Stimulated activated CD8-positive, alpha-beta memory T cell treated with anti-CD3 and anti-CD28 coated beads, Interleukin-7, amount 100 ng/mL, for 48 hours (primary cell): ENCODE measurements around the gene IQGAP2.
"Not testable (repeated sequence)": the region's sequence is repeated elsewhere in the genome, so short reads cannot be mapped to it uniquely, and the experiment has no call there.

Experiments used
- DNase-seq, 2 donors: peaks; one replicate each; pipeline ENCODE4 v3.0.0-alpha.2; 2020; ENCODE audit warnings: low read depth in 1 of 2; ENCODE audit errors: extremely low read depth in 1 of 2

Gene IQGAP2

DNA sequence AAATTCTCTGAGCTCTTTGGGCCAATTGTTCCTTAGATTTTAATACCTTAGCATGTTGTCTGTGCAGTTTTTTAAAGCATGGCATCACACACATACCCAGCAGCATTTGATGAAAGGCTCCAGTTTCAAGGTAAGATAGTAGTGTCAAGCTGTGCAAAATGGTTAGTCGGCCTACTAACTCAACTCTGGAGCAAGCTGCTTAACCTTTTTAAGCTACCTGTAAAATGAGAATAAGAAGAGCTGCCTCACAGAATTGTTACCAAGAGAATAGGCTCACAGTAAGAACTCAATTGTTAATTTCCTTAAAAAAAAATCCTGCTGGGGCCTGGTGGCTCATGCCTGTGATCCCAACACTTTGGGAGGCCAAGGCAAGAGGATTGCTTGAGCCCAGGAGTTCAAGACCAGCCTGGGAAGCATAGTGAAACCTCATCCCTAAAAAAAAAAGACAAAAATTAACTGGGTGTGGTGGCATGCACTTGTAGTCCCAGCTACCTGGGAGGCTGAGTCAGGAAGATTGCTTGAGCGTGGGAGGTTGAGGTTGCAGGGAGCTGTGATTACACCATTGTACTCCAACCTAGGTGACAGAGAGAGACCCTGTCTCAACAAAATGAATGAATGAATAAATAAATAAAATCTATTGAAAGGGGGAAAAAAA is 96.5 kb downstream of the IQGAP2 start:
- DNase-seq = no peak

DNA sequence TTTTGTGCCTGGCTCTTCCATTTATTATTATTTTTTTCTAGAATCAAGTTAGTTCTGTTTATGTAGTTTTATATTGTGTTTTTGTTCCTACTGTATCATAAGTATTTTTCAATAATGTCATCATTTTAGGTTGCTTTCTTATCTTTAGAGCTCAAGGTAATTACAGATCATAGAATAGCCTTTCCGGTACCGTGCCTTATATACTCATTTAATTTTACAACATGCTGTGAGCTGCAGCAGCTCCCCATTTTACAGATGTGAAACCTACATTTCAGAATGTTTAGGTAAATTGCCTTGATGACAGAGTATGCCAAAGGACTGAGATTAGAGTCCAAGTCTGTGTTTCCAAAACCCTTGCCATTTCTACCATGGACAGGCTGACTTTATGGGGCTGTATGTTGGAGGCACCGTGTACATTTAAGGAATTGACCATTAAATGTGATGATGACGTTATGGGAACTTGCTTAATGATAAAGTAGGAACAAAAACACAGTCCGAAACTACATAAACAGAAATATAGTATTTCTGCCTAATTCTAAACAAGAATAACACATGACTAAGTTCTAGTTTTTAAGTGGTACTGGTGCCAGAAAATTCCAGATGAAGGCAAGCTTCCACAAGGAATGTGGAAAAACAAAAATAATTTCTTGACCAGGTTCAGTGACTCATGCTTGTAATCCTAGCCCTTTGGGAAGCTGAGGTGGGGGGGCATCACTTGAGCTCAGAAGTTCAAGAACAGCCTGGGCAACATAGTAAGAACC is 97.7 kb downstream of the IQGAP2 start:
- no peak for DNase-seq

DNA sequence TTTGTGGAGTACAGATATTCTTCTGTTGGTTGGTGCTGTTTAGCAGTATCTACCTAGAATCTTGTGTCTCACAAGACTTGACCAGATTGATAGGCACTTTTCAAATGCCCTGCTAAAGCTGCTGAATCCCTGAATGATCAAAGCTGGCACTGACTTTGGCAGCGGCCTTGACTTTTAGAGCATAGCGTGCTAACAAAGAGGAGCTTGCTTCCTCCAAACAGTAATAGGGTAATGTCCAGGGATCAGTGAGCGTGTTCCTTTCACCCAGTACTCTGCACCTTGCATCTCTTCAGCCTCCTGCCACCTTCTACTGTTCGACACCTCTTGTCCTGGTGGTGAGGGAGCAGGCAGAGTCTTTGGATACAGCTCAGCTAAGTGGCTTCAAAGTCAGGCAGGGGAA is 100.8 kb downstream of the IQGAP2 start:
- no peak for DNase-seq

DNA sequence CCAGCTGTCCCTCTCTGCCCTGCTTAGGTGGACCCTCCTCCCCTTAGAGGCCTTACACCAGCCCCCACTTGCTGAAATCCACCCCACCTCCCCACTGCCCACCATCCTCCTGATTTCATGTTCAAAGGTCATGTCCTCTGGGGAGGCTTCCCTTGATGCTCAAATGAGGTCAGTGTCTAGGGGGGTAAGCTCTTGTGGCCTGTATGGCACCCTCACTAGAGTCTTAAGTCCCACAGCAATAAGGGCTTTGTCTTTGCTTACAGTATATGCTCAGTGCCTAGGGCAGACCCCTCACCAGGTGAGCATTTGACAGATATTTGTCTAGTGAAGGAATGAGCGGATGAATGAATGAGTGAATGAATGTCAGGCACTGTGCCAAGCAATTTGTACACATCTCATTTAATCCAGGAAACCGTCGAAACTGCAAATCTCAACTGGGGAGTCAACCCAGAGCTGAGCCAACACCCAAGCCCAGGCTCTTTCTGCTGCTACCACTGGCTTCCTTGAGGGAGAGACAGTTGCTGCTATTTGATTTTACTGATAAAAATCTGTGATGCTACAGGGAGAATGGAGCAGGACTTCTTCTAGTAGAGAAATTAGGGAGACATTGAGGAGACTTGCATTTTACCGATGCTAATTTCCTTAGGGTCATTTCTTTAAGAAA is 101.9 kb downstream of the IQGAP2 start:
- DNase-seq = no peak

DNA sequence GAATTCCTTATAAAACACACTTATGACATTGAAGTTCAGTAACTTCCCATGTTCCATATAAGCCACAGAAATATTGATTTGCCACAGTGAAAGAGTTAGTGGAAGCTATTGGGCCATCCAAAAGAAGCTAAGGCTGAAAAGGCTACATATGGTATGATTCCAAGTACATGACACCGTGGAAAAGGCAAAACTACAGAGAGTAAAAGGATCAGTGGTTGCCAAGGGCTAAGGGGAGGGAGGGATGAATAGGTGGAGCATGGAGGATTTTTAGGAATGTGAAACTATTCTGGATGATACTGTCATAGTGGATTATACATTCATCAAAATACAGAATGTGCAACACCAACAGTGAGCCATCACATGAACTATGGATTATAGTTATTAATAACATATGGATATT is 110.4 kb downstream of the IQGAP2 start:
- DNase-seq = no peak

DNA sequence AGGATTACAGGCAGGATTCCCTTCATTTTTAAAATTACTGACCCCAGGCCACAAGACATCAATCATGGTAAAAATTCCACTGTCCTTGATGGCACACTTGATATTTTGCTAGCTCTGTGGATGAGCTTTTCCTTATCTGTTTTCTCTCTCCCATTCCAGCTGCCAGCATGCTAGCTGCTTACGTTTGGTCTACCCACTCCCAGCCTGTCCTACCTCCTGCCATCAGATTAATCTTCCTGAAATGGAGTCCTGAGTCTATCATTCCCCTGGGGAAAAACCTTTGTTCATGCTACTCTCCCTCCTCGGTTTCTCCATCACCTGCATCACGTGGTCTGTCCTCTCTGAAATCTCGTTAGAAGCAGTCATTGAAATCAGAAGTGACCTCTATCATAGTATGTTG is 111.2 kb downstream of the IQGAP2 start:
- DNase-seq = no peak

DNA sequence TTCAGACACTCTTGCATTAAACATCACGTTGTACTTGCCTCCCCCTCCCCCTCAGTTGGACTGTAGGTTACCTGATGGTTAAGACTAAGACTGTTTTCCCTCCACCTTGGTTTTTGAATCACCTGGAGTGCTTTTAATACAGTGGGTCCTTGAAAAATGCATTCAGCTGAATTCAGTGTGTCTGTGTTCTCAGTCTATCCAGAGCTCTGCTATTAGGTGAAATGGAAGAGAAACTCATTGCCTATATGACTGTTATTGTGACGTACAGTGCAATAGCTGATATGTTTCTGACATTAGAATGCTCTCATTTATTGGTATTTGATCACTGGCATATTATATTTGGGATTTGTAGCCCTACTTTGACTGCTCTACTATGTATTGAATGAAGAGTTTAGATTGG is 111.6 kb downstream of the IQGAP2 start:
- no peak for DNase-seq

DNA sequence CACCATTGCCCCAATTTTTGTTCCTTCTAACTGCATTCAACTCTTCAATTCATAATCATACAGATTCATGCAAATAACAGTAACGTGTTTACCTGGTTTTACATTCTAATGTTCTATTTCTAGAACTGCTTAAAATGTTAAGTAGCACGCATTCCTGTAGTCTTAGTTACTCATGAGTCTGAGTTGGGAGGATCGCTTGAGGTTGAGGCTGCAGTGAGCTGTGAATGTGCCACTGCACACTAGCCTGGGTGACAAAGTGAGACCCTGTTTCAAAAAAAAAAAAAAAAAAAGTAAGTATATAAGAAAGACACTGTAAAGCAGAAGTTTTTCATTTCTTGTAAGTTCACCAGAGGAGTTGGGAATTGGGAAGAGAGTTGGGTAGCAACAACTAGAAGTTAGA is 114.2 kb downstream of the IQGAP2 start:
- DNase-seq = no peak

DNA sequence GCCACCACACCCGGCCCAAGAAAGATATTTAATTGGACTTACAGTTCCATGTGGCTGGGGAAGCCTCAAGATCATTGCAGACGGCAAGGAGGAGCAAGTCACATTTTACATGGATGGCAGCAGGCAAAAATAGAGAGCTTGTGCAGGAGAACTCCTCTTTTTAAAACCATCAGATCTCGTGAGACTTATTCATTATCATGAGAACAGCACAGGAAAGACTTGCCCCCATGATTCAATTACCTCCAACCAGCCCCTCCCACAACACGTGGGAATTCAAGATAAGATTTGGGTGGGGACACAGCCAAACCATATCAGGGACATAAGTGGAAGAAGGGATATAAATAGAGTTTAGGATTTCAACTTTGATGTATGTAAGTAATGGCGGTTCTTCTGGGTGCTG is 115.2 kb downstream of the IQGAP2 start:
- DNase-seq = not testable (repeated sequence)

DNA sequence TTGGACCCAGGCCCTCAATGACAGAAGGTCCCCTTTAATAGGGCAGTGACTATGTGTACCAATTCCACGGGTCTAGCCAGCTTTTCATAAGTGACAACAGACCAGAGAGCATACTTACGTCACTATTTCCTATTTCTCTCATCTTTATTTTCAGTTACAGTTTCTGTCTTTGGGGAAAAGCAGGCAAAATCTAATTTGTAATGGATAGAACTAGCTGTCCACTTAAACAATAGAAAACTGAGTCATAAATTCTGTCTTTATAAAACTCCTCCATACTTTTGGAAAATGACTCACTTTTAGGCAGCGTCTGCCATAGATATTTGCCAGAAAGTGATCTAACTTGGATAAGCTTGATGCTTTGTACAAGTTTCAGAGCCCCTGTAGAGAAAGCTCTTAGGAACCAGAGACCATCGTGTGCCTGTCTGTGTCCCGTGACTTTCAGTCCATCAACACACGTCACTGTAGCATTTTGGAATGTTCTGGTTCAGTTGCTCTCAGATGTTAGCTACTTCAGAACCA is 118.2 kb downstream of the IQGAP2 start:
- no peak for DNase-seq

DNA sequence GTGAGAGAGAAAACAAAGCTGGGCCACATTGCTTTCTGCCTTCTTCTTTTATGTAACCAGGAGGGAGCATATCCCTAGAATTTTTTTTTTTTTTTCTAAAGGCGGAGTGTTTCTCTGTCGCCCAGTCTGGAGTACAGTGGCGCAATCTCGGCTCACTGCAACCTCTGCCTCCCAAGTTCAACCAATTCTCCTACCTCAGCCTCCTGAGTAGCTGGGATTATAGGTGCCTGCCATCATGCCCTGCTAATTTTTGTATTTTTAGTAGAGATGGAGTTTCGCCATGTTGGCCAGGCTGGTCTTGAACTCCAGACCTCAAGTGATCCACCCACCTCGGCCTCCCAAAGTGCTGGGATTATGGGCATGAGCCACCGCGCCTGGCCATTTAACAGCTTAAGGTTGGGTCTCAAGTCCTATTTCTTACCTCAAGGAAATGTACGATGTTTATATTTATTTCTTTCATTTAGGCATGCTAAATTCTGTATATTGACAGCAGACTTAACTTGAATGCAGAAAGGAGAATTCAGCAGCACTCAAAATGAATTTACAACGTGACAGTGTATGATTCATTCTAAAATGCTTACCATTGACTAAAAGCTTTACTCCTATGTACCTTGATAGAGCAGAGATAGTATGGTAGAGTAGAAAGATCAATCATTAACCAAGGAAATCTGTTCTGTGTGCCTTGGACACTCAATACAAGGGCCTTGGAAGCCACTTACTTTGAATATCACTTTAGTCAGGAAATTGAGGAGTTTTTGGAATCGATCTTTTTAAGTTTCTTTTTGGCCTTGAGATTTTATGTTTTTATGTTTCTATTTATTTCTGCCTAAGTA is 119.2 kb downstream of the IQGAP2 start:
- DNase-seq = no peak

DNA sequence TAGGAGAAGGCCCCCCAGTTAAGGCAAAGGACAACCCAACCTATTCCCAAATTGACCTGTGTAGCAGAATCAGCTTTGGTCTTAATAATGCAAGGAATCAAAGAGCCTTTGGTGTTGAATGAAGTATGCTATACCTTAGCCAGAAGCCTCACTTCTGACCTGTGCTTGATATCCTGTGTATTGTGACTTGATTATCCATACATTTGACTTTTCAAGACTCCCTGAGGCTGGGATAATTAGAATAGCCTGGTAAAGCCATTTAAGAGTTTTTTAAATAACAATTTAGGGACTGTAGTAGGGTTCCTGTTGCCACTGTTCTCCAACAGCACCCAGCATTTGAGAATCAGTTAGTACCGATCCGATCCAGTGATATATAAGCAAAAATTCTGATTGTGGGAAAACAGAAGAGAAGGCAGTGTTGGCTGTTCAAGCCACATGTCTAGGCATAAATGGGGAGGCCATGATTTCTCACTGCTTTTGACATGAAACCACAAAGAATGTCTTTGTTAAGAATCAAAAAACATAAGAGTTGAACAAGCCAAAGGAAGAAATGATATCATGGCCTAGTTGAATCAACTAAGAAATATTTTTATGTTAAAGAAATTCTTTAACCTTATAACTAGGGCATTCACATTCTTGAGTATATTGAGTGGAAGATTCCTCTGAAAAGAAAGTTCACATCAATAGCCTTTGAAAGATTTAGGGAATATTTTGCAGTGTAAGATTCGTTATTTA is 121.2 kb downstream of the IQGAP2 start:
- no peak for DNase-seq

DNA sequence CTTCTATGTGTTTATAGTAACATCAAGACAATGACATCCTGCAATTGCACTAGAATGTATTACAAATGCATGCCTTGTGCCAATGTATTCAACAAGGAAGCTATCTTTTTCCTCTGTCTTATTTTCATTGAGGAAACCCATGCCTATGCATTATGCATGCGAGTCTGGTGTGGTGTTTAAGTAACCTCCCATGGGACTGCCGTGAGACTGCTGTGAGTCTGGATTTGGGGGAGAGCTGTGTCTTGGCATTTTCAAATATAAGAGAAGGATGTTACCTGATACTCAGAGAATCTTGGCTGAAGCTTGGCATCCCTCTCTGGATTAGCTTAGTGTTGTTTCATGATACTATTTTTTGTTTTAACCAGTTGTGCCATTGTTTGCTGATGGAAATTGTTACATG is 121.8 kb downstream of the IQGAP2 start:
- DNase-seq = no peak

DNA sequence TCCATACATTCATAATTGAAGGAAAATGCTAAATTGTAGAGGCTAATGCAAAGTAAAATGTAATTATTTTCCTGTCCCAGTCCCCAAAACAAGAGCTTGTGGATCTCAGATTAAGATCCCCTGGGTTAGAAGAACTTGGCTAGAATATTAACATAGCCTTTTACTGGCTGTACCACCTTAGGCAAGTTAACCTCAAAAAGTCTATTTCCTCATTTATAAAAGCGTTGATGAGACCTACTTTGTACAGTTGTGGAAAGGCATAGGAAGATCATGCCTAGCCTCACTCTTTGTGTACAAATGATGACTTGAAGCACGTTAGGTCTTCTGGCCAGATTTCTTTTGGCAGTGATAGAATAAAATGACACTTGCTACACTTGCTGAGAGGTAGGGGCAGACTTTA is 122.9 kb downstream of the IQGAP2 start:
- no peak for DNase-seq

DNA sequence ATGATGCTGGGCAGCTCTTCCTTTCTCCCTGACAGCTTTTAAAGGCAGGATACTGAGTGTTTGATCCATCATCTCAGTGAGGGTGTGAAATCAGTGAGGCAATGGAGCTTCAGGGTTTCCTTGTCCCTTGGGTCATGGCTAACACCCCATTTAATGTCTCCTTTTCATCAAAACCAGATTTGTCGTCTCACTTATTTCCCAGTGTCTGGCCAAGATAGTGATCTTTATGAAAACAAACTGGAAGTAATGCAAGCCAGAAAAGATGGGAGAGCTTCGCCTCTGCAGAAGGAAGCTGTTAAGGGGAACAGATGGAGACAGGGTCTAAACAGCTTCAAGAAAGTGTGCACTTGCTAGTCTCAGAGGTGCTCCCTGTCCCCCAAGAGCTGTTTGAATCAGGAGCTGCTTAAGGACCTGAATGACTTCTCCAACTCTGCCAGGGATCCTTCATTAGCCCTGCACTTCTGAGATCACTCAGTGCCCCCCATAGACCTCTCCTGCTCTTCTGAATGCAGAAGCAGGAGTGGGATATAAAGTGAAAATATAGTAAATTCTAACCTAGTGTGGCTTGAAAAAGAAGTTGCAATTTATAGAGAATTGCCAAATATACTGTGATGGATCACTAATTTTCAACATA is 124.0 kb downstream of the IQGAP2 start:
- DNase-seq = no peak

DNA sequence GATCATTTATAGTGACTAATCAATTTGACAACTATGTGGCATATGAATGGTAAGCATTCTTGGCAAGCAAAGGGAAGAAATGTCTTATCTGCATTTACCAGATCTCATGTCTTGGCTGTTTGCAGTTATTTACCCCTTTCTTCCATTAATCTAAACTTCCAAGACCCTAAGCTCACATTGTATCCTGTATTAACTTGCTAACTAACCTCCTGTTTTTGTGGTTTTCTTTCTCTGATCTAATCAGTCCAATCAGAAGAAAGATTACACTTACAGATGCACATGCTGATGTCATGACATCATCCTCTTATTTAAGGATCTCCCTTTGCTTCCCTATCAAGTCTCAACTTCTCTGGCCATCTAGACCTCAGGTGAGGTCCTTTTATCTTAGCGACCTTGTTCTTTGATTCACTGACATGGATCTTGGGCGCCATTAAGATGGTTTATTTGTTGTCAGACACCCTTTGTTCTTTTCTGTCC is 124.6 kb downstream of the IQGAP2 start:
- no peak for DNase-seq

DNA sequence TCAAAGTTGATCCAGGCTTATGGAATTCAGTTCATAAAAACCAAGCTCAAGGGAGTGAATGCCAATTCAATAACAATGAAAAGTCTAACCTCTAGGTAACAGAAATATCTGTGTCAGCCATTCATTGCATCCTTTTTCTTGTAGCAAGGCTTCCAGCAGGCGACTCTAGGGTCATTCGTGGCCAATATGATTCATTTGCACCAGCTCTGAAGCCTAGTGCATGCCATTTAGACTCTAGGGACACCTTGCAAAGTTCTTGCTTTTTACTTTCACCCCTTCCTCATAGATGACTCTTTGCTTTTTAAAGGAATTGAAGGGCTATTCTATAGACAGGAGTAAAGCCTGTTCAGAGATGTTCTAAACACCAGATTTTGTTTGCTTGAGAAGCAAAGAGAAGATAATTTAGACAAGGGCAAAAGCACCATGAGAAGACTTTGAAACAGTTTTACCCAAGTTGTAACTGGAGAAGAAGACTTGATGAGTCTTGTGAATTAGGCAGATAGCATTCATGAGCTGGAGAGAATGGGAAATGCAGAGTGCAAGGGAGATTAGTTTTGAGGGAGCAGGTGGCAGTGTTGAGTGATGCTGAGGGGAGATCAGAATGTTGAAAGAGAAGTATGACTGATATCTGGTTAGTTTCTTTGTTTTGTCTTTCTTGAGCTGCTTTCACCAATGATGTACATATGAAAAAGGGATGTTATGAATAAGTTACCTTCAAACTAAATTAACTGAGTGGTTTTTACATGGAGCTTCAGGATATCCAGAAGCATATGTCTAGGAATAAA is 125.7 kb downstream of the IQGAP2 start:
- no peak for DNase-seq

DNA sequence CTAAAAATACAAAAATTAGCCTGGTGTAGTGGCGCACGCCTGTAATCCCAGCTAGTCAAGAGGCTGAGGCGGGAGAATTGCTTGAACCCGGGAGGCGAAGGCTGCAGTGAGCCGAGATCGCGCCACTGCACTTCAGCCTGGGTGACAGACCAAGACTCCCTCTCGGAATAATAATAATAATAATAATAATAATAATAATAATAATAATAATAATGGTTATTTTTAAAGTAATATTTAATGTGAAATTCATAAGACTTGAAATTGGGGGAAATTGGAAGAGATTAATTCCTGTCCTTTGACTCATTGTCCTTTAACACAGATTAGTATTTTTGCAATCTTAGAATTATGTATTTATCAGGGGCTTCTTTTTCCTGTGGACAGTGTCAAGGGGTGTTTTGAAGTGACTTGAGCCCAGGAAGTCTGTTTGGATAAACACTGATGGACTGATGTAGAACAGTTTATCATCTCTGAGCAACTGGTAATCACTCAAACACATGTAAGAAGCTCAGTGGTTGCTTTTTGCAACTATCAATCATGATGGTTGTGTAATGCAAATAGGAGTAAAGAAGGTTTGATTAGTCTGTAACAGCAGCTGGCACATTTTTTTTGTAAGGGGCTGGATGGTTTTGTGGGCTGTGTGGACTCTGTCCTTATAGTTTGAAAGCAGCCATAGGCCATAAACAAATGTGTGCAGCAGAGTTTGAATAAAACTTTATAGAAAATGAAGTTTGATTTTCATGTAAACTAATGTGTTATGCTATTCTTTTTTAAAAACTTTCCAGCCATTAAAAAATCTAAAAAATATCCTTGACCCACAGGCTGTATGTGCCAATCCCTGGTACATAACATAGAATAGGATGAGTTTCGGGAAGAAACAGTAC is 126.6 kb downstream of the IQGAP2 start:
- no peak for DNase-seq
